Fibroblast of lung (primary cell): ENCODE results near the gene TENM3.

ENCODE experiments used
- EZH2 ChIP-seq: IDR thresholded peaks from 2 replicates; pipeline ENCODE4 v1.5.1; 2012; ENCODE audit warnings: low read length, control low read depth, mild to moderate bottlenecking; ENCODE audit errors: missing control alignments
- TF ChIP-seq, protein P1 (sequence below), 2 donors: IDR thresholded peaks in 1 of 2; conservative IDR thresholded peaks in 1 of 2; 1 replicate in 1 of 2; 2 replicates in 1 of 2; pipeline ENCODE4 v1.5.1; 2011 to 2012; ENCODE audit warnings: low read length in 2 of 2, control low read depth in 1 of 2, inconsistent platforms in 1 of 2, low read depth in 1 of 2, mild to moderate bottlenecking in 1 of 2

DNA sequence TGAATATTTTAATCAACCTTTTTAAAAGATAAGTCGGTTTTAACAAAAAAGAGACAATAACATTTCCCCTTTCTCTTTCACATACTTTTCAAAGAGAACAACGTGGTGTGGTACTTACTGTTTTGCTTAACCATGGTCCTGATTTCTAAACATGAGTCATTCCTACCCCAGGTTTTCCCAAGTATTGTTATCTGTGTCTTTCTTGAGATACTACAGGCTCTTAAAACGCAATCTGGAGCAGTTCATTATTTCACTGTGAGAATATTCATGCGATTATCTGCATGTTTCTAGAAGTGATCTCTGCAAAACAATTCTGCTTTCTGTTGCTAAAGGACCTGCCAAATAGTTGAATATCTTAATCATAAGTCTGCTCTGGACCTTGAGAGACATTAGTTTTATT is 127.3 kb downstream of the TENM3 start:
- TF ChIP-seq, protein P1, sequence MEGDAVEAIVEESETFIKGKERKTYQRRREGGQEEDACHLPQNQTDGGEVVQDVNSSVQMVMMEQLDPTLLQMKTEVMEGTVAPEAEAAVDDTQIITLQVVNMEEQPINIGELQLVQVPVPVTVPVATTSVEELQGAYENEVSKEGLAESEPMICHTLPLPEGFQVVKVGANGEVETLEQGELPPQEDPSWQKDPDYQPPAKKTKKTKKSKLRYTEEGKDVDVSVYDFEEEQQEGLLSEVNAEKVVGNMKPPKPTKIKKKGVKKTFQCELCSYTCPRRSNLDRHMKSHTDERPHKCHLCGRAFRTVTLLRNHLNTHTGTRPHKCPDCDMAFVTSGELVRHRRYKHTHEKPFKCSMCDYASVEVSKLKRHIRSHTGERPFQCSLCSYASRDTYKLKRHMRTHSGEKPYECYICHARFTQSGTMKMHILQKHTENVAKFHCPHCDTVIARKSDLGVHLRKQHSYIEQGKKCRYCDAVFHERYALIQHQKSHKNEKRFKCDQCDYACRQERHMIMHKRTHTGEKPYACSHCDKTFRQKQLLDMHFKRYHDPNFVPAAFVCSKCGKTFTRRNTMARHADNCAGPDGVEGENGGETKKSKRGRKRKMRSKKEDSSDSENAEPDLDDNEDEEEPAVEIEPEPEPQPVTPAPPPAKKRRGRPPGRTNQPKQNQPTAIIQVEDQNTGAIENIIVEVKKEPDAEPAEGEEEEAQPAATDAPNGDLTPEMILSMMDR (conservative IDR thresholded peaks at IDR 0.05 in 1 of 2, IDR thresholded peaks at IDR 0.05 in 1 of 2; ENCODE audit: low read depth in 1 of 2, low read length in 2 of 2): no peak
- TF ChIP-seq EZH2: no peak
